DOHH2 (cell line): ENCODE data around the gene IL17REL.

ENCODE experiments used
- H3F3A ChIP-seq: fragments of 200-600 bp; sonication (generic), shearing (Covaris generic); 2 replicates; pipeline ENCODE4 v1.6.0; 2016; ENCODE audit warnings: antibody characterized with exemption, mild to moderate bottlenecking; ENCODE audit not compliant: control insufficient read depth, insufficient read depth
- H3K27ac ChIP-seq: fragments of 200-600 bp; sonication (generic); 2 replicates; pipeline ENCODE4 v1.5.1; 2014; ENCODE audit warnings: low read depth, mild to moderate bottlenecking, low read length, moderate library complexity
- H3K27me3 ChIP-seq: fragments of 200-600 bp; sonication (generic); 2 replicates; pipeline ENCODE4 v1.6.1; 2014; ENCODE audit warnings: mild to moderate bottlenecking, low read length, mixed read lengths; ENCODE audit not compliant: control insufficient read depth
- H3K36me3 ChIP-seq: fragments of 200-600 bp; sonication (generic); 2 replicates; pipeline ENCODE4 v1.6.1; 2014; ENCODE audit warnings: mild to moderate bottlenecking, low read length, moderate library complexity, mixed read lengths; ENCODE audit not compliant: control insufficient read depth
- H3K4me1 ChIP-seq: fragments of 200-600 bp; sonication (generic); 2 replicates; pipeline ENCODE4 v1.6.1; 2014; ENCODE audit warnings: mild to moderate bottlenecking, low read length, mixed read lengths; ENCODE audit not compliant: control insufficient read depth
- H3K4me2 ChIP-seq: fragments of 200-600 bp; sonication (generic); 2 replicates; pipeline ENCODE4 v1.6.0; 2014; ENCODE audit warnings: mild to moderate bottlenecking, low read length, moderate library complexity
- H3K4me3 ChIP-seq: fragments of 200-600 bp; sonication (generic); 2 replicates; pipeline ENCODE4 v1.5.1; 2014; ENCODE audit warnings: mild to moderate bottlenecking, low read length, mixed read lengths
- H3K79me2 ChIP-seq: fragments of 200-600 bp; sonication (generic); 2 replicates; pipeline ENCODE4 v1.6.1; 2014; ENCODE audit warnings: mild to moderate bottlenecking, low read length, mixed read lengths; ENCODE audit not compliant: control insufficient read depth
- H3K9me2 ChIP-seq: fragments of 200-600 bp; sonication (generic); replicated peaks from 2 replicates; pipeline ENCODE4 v1.6.1; 2014; ENCODE audit warnings: mild to moderate bottlenecking, low read length, mixed read lengths; ENCODE audit not compliant: control insufficient read depth
- H3K9me3 ChIP-seq: fragments of 200-600 bp; sonication (generic); 2 replicates; pipeline ENCODE4 v1.6.1; 2014; ENCODE audit warnings: antibody characterized with exemption, low read length, mixed read lengths; ENCODE audit not compliant: control insufficient read depth, insufficient read depth
- H4K20me1 ChIP-seq: fragments of 200-600 bp; sonication (generic); 2 replicates; pipeline ENCODE4 v1.6.0; 2014; ENCODE audit warnings: low read depth, mild to moderate bottlenecking, antibody characterized with exemption, low read length, moderate library complexity; ENCODE audit not compliant: control insufficient read depth, insufficient read depth
- EZH2phosphoT487 ChIP-seq: fragments of 200-600 bp; sonication (generic); IDR thresholded peaks from 2 replicates; pipeline ENCODE4 v1.6.1; 2017; ENCODE audit warnings: borderline replicate concordance, mild to moderate bottlenecking, antibody characterized with exemption, low read length, moderate library complexity, mixed read lengths
- TF ChIP-seq, protein P1 (sequence below): fragments of 200-600 bp; sonication (generic); IDR thresholded peaks from one replicate; pipeline ENCODE4 v1.5.1; 2014; ENCODE audit warnings: antibody characterized with exemption, mild to moderate bottlenecking, low read depth, low read length; ENCODE audit not compliant: poor library complexity, severe bottlenecking

IL17REL gene

DNA sequence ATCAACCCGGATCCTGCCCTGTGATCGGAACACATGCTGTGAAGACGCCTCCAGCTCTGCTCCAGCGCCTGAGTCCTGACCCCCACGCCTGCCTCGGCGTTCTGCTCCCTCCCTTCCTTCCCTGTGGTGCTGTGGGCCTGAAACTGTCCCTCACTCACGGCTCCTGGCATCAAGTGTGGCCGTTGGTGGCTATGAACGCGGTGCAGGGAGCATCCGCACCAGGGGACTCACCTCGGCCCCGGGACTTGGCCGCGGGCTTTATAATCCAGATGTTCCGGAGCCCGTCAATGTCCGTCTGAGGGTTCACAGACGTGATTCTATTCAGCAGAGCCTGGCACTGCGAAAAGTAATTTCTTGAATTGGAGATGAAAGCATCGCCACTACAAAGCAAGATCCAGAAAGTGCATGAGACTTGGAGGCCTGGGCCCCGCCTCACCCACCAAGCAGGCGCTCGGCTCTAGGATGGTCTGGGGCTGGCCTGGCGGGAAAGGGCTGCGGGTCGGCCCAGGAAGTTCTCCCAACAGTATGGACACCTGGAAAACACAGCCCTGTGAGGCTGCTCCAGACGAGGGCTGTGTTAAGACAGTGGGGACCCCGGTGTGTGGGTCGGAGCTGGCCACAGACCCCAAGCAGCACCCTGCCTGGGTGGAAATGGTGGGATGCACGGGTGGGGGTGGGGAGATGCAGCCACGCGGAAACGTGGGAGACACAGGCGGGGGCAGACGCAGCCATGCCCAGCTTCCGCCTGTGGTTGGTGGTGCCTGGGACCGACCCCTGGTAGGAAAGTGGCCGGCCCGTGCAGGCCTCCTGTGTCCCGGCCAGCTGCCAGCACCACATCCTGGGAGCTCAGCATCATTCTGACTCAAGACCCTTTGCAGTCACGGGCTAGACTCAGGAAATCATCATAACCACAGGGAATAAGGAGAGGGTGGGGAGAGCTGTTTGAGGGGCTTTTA, 21.8 kb upstream of the IL17REL start:
- Histone ChIP-seq H3K9me3 (peaks cover 7% of the 10 kb centered on the region), H3K9me2 (no peaks in the 10 kb centered on the region), H4K20me1 (no peaks in the 10 kb centered on the region), H3K4me2 (no peak overlapping the region), H3K27me3 (peaks cover 11% of the 10 kb centered on the region; the same call in 1 of the 2 replicates), H3K4me3 (no peak overlapping the region), H3F3A (0 out of 2 replicates have a peak, but pooled peaks cover 2% of the 10 kb centered on the region), H3K4me1 (peaks cover 12% of the 10 kb centered on the region), H3K36me3 (no peaks in the 10 kb centered on the region), H3K79me2 (no peaks in the 10 kb centered on the region), H3K27ac (no peak overlapping the region)
- no peak for TF ChIP-seq EZH2phosphoT487
- TF ChIP-seq, protein P1, sequence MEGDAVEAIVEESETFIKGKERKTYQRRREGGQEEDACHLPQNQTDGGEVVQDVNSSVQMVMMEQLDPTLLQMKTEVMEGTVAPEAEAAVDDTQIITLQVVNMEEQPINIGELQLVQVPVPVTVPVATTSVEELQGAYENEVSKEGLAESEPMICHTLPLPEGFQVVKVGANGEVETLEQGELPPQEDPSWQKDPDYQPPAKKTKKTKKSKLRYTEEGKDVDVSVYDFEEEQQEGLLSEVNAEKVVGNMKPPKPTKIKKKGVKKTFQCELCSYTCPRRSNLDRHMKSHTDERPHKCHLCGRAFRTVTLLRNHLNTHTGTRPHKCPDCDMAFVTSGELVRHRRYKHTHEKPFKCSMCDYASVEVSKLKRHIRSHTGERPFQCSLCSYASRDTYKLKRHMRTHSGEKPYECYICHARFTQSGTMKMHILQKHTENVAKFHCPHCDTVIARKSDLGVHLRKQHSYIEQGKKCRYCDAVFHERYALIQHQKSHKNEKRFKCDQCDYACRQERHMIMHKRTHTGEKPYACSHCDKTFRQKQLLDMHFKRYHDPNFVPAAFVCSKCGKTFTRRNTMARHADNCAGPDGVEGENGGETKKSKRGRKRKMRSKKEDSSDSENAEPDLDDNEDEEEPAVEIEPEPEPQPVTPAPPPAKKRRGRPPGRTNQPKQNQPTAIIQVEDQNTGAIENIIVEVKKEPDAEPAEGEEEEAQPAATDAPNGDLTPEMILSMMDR: no peak

DNA sequence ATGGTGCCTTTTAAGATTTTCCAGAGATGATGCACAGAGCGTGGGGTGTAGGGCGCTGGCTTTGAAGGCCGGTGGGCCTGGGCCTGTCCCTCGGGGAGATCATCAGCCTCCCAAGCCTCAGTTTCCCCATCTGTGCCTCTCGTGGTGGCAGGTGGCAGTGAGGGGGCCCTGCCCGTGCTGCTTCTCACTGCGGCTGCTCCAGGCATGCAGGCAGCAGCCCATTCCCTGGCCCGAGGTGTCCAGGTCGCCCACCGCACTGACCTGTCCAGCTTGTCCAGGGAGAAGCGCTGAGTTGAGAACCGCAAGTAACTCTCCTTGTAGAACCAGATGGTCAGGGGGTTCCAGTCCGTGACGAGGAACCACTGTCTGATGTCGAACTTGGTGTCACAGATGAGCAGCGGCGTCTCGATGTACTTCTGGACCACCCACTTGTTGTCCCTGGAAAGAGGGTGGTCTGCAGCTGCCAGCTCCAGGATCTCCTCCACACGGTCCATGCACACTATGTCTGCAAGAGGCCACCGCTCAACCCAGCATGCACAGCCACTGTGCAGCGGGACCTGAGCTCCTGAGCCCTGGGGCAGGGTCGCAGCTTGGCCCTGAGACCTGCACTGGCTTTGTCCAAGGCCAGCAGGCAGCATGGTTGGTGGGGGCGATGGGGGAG, 20.5 kb upstream of the IL17REL start:
- Histone ChIP-seq H3K9me3 (no peaks in the 10 kb centered on the region), H3K27ac (no peak overlapping the region), H3K4me2 (no peak overlapping the region), H3K9me2 (no peaks in the 10 kb centered on the region), H3K36me3 (no peaks in the 10 kb centered on the region), H3K4me3 (no peak overlapping the region), H4K20me1 (no peaks in the 10 kb centered on the region), H3K4me1 (peaks cover 12% of the 10 kb centered on the region), H3K79me2 (no peaks in the 10 kb centered on the region), H3F3A (0 out of 2 replicates have a peak, but pooled peaks cover 2% of the 10 kb centered on the region), H3K27me3 (peaks cover 11% of the 10 kb centered on the region; the same call in 1 of the 2 replicates)
- TF ChIP-seq, protein P1: no peak
- no peak for TF ChIP-seq EZH2phosphoT487

DNA sequence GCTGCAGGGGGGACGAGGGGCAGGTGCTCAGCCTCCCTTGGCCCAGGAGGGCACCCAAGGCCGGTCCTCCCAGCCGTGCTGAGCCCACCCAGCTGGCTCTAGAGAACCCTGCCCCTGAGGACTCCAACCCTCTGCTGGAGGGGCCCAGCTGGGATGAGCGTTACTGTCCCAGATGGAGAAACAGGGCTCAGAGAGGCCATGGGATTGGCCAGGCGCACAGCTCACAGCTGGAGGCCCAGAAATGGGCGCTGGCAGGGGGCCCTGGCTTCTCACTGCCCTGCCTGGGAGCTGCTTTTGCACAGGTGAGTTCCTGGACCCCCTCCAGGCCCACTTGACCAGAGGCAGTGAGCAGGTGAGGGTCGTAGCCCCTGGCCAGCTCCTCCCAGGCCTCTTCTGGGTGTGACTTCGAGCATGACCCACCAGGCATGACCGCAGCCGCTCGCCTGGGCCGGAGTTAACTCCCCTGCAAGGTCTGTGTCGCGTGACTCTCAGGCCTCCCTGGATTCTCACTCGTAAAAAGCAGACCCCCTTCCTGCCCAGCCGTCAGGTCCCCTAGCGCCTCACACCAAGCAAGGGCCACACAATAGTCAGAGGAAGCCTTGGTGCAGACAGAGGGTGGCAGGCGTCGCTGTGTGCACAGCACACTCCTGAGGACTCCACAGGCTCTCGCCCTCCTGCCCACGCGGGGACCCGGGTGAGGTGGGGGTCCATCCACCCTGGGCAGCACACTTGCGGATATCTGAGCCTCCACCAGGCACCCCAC, 19.7 kb upstream of the IL17REL start:
- Histone ChIP-seq H4K20me1 (no peaks in the 10 kb centered on the region), H3K27ac (no peak overlapping the region), H3K79me2 (no peaks in the 10 kb centered on the region), H3F3A (no peaks in the 10 kb centered on the region), H3K9me2 (no peaks in the 10 kb centered on the region), H3K9me3 (no peaks in the 10 kb centered on the region), H3K4me1 (peaks cover 12% of the 10 kb centered on the region), H3K27me3 (peaks cover 11% of the 10 kb centered on the region; the same call in 1 of the 2 replicates), H3K4me3 (no peak overlapping the region), H3K4me2 (no peak overlapping the region), H3K36me3 (no peaks in the 10 kb centered on the region)
- TF ChIP-seq, protein P1: no peak
- TF ChIP-seq EZH2phosphoT487: no peak
